K562 (cell line): ENCODE measurements around the gene PRKAG2.

ENCODE experiments used
- CTCF ChIP-seq, 3 experiments: IDR thresholded peaks in 2 of 3; conservative IDR thresholded peaks in 1 of 3; 2 replicates each; pipeline ENCODE4 v1.5.1; 2011 to 2012; ENCODE audit warnings: low read length in 3 of 3, mild to moderate bottlenecking in 3 of 3, control low read depth in 2 of 3, improper control_type of control experiment in 1 of 3, inconsistent platforms in 1 of 3, low read depth in 1 of 3, mixed read lengths in 1 of 3, moderate library complexity in 1 of 3; ENCODE audit not compliant: insufficient read depth in 2 of 3
- FOXJ2 ChIP-seq: fragments of 200-800 bp; sonication (Bioruptor generic); IDR thresholded peaks from 2 replicates; pipeline ENCODE4 v1.6.1; 2016; ENCODE audit warnings: missing genetic modification characterization, missing compliant biosample characterization
- MAX ChIP-seq: sonication (generic); formaldehyde crosslinking; IDR thresholded peaks from 2 replicates; pipeline ENCODE4 v1.9.0; 2022; ENCODE audit warnings: mild to moderate bottlenecking, missing genetic modification reagents
- POLR2AphosphoS5 ChIP-seq: IDR thresholded peaks from 2 replicates; pipeline ENCODE4 v1.6.1; 2011; ENCODE audit warnings: mild to moderate bottlenecking, low read depth, low read length, moderate library complexity; ENCODE audit not compliant: control insufficient read depth, insufficient read depth
- RBM39 ChIP-seq: fragments of 200-400 bp; formaldehyde crosslinking; optimal IDR thresholded peaks from 2 replicates; pipeline ENCODE3; 2018; ENCODE audit warnings: low read depth, low read length
- SOX6 ChIP-seq: fragments of 450-650 bp; IDR thresholded peaks from 2 replicates; pipeline ENCODE4 v1.6.1; 2014; ENCODE audit warnings: mild to moderate bottlenecking
- ZNF609 ChIP-seq: sonication (generic); formaldehyde crosslinking; IDR thresholded peaks from 2 replicates; pipeline ENCODE4 v1.8.1; 2023; ENCODE audit warnings: missing genetic modification reagents, mild to moderate bottlenecking, borderline replicate concordance

- TF ChIP-seq CTCF (IDR thresholded peaks at IDR 0.05 in 2 of 3, conservative IDR thresholded peaks at IDR 0.05 in 1 of 3; ENCODE audit: insufficient read depth in 2 of 3, low read depth in 1 of 3, low read length in 3 of 3), result no peak
- no peak for TF ChIP-seq ZNF609 (CRISPR knock-in tag)
- TF ChIP-seq FOXJ2 (tag), result no peak
- no peak for TF ChIP-seq POLR2AphosphoS5
- no peak for TF ChIP-seq SOX6
- no peak for TF ChIP-seq MAX (CRISPR knock-in tag)
- no peak for TF ChIP-seq RBM39
Observed at GRCh38 chr7:151762583-151763245, 114.2 kb downstream of the PRKAG2 start.
